ENCODE data around the gene SNN. TPM values are rescaled to one million over a fixed set of nuclear protein-coding genes. Genes with fewer than 3 reads are reported as not detected.

Gene SNN
- total RNA-seq, 4 donors from 2014 or later = 4.1 to 30.1 (median 23.0) TPM

GRCh38 chr16:11725457-11725856 lies 57.2 kb downstream of the SNN start:
- TF ChIP-seq POLR2A (IDR thresholded peaks at IDR 0.05) = no peak
- no peak for TF ChIP-seq CTCF (IDR thresholded peaks at IDR 0.05)
- Histone ChIP-seq H3K27ac (no peak overlapping the region), H3K4me1 (no peaks in the 10 kb centered on the region), H3K27me3 (no peaks in the 10 kb centered on the region), H3K9me3 (no peaks in the 10 kb centered on the region), H3K4me3 (no peak overlapping the region), H3K36me3 (no peaks in the 10 kb centered on the region)
- no peak for DNase-seq
- intact Hi-C loops (cut with DNase I; ENCODE audit: low total_unique reads) = no loop called here

- H3K9me3 ChIP-seq = no peaks in the 10 kb centered on the region
- H3K4me3 ChIP-seq = no peak overlapping the region
- intact Hi-C loops (cut with DNase I; ENCODE audit: low total_unique reads) = no loop called here
- no peak overlapping the region for H3K27ac ChIP-seq
- no peaks in the 10 kb centered on the region for H3K4me1 ChIP-seq
- H3K36me3 ChIP-seq = no peaks in the 10 kb centered on the region
- no peaks in the 10 kb centered on the region for H3K27me3 ChIP-seq
- DNase-seq = no peak
- TF ChIP-seq CTCF (IDR thresholded peaks at IDR 0.05) (no peak), POLR2A (IDR thresholded peaks at IDR 0.05) (no peak)
These were observed 57.8 kb downstream of the SNN start for GRCh38 chr16:11726008-11726407.

- intact Hi-C loops (cut with DNase I; ENCODE audit: low total_unique reads) = no loop called here
- no peaks in the 10 kb centered on the region for H3K27me3 ChIP-seq
- TF ChIP-seq CTCF (IDR thresholded peaks at IDR 0.05) (no peak), POLR2A (IDR thresholded peaks at IDR 0.05) (no peak)
- DNase-seq = no peak
- no peaks in the 10 kb centered on the region for H3K9me3 ChIP-seq
- H3K4me1 ChIP-seq = no peaks in the 10 kb centered on the region
- H3K27ac ChIP-seq = no peak overlapping the region
- no peak overlapping the region for H3K4me3 ChIP-seq
- H3K36me3 ChIP-seq = no peaks in the 10 kb centered on the region
These were observed 59.7 kb downstream of the SNN start for GRCh38 chr16:11727796-11728543.

Other genes with a start within 250 kb of the SNN start
- 100 to 1,000 TPM in 1 of 4 donors, 10 to 100 TPM in 3; 46.9 to 163 (median 73.2) TPM for gene LITAF, start 81.5 kb upstream of the SNN start, total RNA-seq
- 10 to 100 TPM in 3 of 4 donors, 1 to 10 TPM in 1; 6.1 to 52.0 (median 40.0) TPM for gene TXNDC11, start 74.4 kb downstream of the SNN start, total RNA-seq
- gene ZC3H7A, start 128.8 kb downstream of the SNN start, total RNA-seq = 10 to 100 TPM; 40.9 to 91.2 (median 67.5) TPM
- gene RSL1D1, start 183.1 kb downstream of the SNN start, total RNA-seq = 100 to 1,000 TPM in 3 of 4 donors, 10 to 100 TPM in 1; 97.9 to 484 (median 164) TPM
- gene GSPT1, start 247.5 kb downstream of the SNN start, total RNA-seq = 10 to 100 TPM; 33.2 to 73.7 (median 64.7) TPM

All from uterus (tissue), 4 donors.